Right lobe of liver (tissue), 6 donors: ENCODE results near the gene C19orf67. TPM values are rescaled to one million over a fixed set of nuclear protein-coding genes. Genes with fewer than 3 reads are reported as not detected.

ENCODE experiments used
- ATAC-seq, 4 donors: fragments of 200-7000 bp; cut with Tn5 transposase; one replicate each; pipeline ENCODE4 v1.9.1; 2020; ENCODE audit warnings: mild to moderate bottlenecking in 4 of 4, moderate library complexity in 4 of 4
- DNase-seq, 3 donors: peaks; one replicate each; pipeline ENCODE4 v3.0.0-alpha.2; 2020
- H3K27ac ChIP-seq, 3 donors: fragments of 200-600 bp; one replicate each; pipeline ENCODE4 v1.8.0; 2022
- H3K27me3 ChIP-seq, 2 donors: fragments of 200-600 bp; one replicate each; pipeline ENCODE4 v1.8.0; 2022
- H3K36me3 ChIP-seq, 4 donors: fragments of 200-600 bp; sonication (generic) in 1 of 4; one replicate each; pipeline versions ENCODE4 v1.5.1 to v1.8.0; 2017 to 2022; ENCODE audit warnings: control low read depth in 1 of 4
- H3K4me1 ChIP-seq, 4 donors: fragments of 200-600 bp; sonication (generic) in 1 of 4; one replicate each; pipeline versions ENCODE4 v1.5.1 to v1.8.0; 2017 to 2022; ENCODE audit warnings: control low read depth in 1 of 4
- H3K4me3 ChIP-seq, 3 donors: fragments of 200-600 bp; one replicate each; pipeline ENCODE4 v1.8.0; 2022
- H3K9me3 ChIP-seq, 4 donors: fragments of 200-600 bp; sonication (generic) in 1 of 4; one replicate each; pipeline versions ENCODE4 v1.5.1 to v1.8.0; 2017 to 2022; ENCODE audit warnings: control low read depth in 1 of 4
- POLR2A ChIP-seq: fragments of 450-650 bp; IDR thresholded peaks from one replicate; pipeline ENCODE4 v1.6.1; 2017; ENCODE audit warnings: antibody characterized with exemption, mild to moderate bottlenecking
- WGBS: methylation state at CpG from one replicate; pipeline ENCODE4 v1.1.6; 2018; ENCODE audit warnings: low coverage, low lambda C conversion rate; ENCODE audit not compliant: insufficient coverage; ENCODE audit errors: missing lambda C conversion rate; 5-methylcytosine and 5-hydroxymethylcytosine counted together
- intact Hi-C, 2 donors: fragments of 100-400 bp; cut with DNase I; formaldehyde crosslinking; loops; one replicate each; pipeline versions ENCODE4 v1.11.2 to v1.14.1; 2022
- total RNA-seq, 6 experiments: library from RNA; depleted of rRNA in 2 of 6; stranded (reverse); fragments of >200 nt in 2 of 6; fragmentation: NEBNext Ultra II Directional in 3 of 6; extraction: Animal tissue kit (Norgen Biotek cat#: 25700) in 3 of 6; gene quantifications; one replicate each; pipeline versions ENCODE4 v1.1.0 to v1.2.4, GENCODE V29; 2016 to 2023
- TF ChIP-seq, protein P1 (sequence below), 4 donors: fragments of 200-600 bp in 3 of 4; fragments of 450-650 bp in 1 of 4; IDR thresholded peaks; one replicate each; pipeline versions ENCODE4 v1.5.1 to v1.8.0; 2016 to 2022; ENCODE audit warnings: antibody characterized with exemption in 4 of 4, mild to moderate bottlenecking in 2 of 4
- donor health status: DM: no; HTN: yes; CAD: no.
- donor health status: DM: no; HTN: no; CAD: no.
- donor health status: DM: no; HTN: no; CAD: no.
- donor health status: DM: no; HTN: yes; CAD: no.
- donor health status: DM: no; HTN: yes; CAD: no.

Gene C19orf67
- total RNA-seq, 6 experiments from 2014 or later, result 0.27 TPM; not detected in 5

DNA sequence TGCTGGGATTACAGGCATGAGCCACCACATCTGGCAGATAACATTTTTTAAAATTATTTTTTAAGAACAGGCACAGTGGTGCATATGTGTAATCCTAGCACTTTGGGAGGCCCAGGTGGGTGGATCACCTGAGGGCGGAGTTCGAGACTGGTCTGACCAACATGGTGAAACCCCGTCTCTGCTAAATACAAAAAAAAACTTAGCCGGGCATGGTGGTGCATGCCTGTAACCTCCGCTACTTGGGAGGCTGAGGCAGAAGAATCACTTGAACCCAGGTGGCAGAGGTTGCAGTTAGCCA is 23.1 kb downstream of the C19orf67 start:
- WGBS, result 60% methylated on average over 3 of the region's 5 CpGs
- no peaks in the 10 kb centered on the region for H3K36me3 ChIP-seq
- ATAC-seq (no peak), DNase-seq (no peak)
- H3K27me3 ChIP-seq, result no peaks in the 10 kb centered on the region
- TF ChIP-seq, protein P1, sequence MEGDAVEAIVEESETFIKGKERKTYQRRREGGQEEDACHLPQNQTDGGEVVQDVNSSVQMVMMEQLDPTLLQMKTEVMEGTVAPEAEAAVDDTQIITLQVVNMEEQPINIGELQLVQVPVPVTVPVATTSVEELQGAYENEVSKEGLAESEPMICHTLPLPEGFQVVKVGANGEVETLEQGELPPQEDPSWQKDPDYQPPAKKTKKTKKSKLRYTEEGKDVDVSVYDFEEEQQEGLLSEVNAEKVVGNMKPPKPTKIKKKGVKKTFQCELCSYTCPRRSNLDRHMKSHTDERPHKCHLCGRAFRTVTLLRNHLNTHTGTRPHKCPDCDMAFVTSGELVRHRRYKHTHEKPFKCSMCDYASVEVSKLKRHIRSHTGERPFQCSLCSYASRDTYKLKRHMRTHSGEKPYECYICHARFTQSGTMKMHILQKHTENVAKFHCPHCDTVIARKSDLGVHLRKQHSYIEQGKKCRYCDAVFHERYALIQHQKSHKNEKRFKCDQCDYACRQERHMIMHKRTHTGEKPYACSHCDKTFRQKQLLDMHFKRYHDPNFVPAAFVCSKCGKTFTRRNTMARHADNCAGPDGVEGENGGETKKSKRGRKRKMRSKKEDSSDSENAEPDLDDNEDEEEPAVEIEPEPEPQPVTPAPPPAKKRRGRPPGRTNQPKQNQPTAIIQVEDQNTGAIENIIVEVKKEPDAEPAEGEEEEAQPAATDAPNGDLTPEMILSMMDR (IDR thresholded peaks at IDR 0.05), result no peak
- no peak for TF ChIP-seq POLR2A
- H3K4me3 ChIP-seq, result no peak overlapping the region
- H3K4me1 ChIP-seq, result peaks cover 0 to 27% (median 9%) of the 10 kb centered on the region in 4 donors
- peak overlapping the region in 2 of 3 donors; percentile 74 to 92 for H3K27ac ChIP-seq
- intact Hi-C loops, result no loop called here
- H3K9me3 ChIP-seq, result no peaks in the 10 kb centered on the region

DNA sequence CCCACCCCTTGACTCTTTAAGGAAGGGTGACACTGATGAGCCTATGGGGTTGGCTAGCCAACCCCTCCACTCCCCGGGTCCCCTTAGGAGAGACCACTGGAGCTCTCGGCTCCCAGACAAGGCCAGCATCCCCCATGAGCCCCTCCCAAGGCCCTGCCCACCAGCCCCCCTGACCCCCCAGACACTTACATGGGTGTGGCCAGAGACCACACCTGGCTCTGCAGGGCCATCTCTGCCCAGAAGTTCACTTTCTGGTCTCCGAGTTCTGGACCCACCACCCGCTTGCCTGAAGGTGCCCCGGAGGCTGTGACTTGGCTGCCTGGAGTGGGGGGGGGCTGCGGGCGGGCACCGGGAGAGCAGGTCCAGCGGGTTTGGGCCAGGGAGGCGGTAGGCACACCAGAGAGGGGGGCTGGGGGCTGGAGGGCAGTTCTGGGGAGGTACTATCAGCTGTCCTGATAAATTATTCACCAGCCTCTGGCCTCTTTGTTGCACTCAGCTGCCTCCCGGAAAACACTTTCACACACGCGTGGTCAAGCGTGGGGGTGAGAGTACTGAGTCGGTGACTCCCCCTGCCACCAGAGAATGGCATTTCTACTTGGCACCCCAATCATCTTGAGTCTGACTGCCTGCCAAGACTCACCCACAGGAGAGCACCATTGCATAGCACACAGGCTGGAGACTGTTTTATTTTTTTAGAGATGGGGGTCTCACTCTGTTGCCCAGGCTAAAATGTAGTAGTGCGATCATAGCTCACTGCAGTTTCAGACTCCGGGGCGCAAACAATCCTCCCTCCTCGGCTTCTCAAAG is 23.6 kb downstream of the C19orf67 start, which contains the start of gene PALM3:
TSS of gene PALM3 (minus strand) at position 326 of the 807 bp plus-strand sequence. CDS start at position 230, 96 bp downstream.
- 20% methylated on average over 10 of the region's 19 CpGs for WGBS
- no peak for TF ChIP-seq POLR2A
- TF ChIP-seq, protein P1 (IDR thresholded peaks at IDR 0.05), result no peak
- DNase-seq (peak; percentile 80 to 93 (median 91)), ATAC-seq (peak; percentile 83 to 87 (median 83))
- peak within 1 kb of the TSS; percentile 74 to 92 (median 77) for H3K27ac ChIP-seq
- no peaks in the 10 kb centered on the region for H3K27me3 ChIP-seq
- intact Hi-C loops, result no loop called here
- H3K9me3 ChIP-seq, result no peaks in the 10 kb centered on the region
- no peaks in the 10 kb centered on the region for H3K36me3 ChIP-seq
- peaks cover 0 to 27% (median 9%) of the 10 kb centered on the region in 4 donors for H3K4me1 ChIP-seq
- peak within 1 kb of the TSS; percentile 48 to 65 (median 65) for H3K4me3 ChIP-seq

DNA sequence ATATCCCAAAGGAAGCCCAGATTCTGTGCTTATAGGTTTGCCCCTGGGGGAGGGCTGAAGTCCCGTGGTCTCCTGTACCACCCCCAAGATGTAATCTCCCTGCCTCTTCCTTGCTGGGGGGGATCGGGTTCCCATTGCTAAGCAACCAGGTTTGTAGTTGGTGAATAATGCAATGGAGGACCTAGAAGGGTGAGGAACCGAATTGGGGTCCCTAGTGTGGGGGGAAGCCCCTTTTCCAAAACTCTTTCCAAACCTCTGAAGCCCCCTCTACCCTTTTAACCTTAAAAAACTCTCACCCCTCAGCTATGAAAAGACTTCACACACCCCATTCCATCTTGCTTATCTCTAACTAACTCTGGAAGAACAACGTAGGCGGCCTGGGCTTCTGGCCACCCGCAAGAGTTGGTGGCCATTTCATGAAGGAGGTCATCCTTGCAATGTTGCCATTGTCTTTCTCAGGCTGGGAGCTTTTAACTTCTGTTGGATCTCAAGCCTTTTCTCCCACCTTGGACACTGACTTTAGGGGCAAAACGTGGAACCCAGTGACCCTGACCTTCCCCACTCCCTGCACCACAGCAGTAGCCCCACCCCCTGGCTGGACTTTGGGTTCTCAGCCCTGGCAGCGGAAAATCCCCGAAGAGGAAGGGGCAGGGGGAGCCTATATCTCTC is 24.4 kb downstream of the C19orf67 start:
- Histone ChIP-seq H3K9me3 (no peaks in the 10 kb centered on the region), H3K4me1 (peaks cover 0 to 27% (median 9%) of the 10 kb centered on the region in 4 donors), H3K4me3 (peak overlapping the region; percentile 48 to 65 (median 65)), H3K36me3 (peaks cover 0 to 4% (median 2%) of the 10 kb centered on the region in 4 donors), H3K27me3 (no peaks in the 10 kb centered on the region), H3K27ac (peak overlapping the region; percentile 74 to 92 (median 77))
- DNase-seq, result peak; percentile 76 to 91 (median 84)
- 12% methylated on average over 6 of the region's 9 CpGs for WGBS
- peak; percentile 79 to 84 (median 81) for ATAC-seq
- TF ChIP-seq, protein P1 (IDR thresholded peaks at IDR 0.05), result no peak
- TF ChIP-seq POLR2A, result no peak
- intact Hi-C loops, result no loop called here

DNA sequence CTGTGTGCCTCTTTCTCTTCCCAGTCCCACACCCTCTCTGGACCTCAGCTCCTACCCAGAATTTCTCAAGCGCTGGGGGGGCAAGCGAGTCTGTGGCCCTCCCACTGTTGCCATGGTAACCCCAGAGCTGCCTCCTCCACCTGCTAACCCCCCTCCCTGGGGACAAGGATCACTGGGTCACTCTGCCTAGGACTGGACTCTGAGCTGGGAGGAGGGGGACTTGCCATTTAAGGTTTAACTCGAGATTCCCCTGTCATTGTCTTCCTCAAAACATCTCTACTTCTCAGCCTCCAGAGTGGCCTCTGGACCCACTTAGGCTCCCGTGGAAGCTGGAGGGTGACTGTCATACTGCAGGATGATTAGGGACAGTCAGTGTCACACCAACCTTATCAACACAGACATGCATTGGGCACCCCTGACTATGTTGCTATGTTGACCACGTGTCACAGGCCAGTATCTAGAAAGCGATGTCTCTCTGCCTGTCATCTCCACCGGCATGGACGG is 25.9 kb downstream of the C19orf67 start:
- no peaks in the 10 kb centered on the region for H3K27me3 ChIP-seq
- H3K36me3 ChIP-seq, result peaks cover 0 to 13% (median 5%) of the 10 kb centered on the region in 4 donors
- H3K9me3 ChIP-seq, result no peaks in the 10 kb centered on the region
- intact Hi-C loops, result loop anchor here in 1 of 2 donors (10.0 kb wide), 1 partner anchor 175 kb away; no protein-coding TSS in a partner anchor
- TF ChIP-seq, protein P1 (IDR thresholded peaks at IDR 0.05), result no peak
- no peak for TF ChIP-seq POLR2A
- peak in 2 of 3 donors; percentile 84 to 93 for DNase-seq
- H3K4me3 ChIP-seq, result peak overlapping the region in 2 of 3 donors; percentile 65
- WGBS, result 19% methylated on average over 6 of the region's 8 CpGs
- H3K4me1 ChIP-seq, result peaks cover 0 to 27% (median 9%) of the 10 kb centered on the region in 4 donors
- peak overlapping the region in 2 of 3 donors; percentile 74 to 92 for H3K27ac ChIP-seq
- peak; percentile 25 to 68 (median 64) for ATAC-seq
